A673 (cell line): Measurements from ENCODE around the gene IMMP2L. TPM values are rescaled to one million over a fixed set of nuclear protein-coding genes. Genes with fewer than 3 reads are reported as not detected.

Experiments
- BruUV-seq: library from RNA; stranded (reverse); fragments of 400-500 nt; replicated peaks from 2 replicates; lab custom pipeline; 2021; lab: Mats Ljungman, UMichigan
- CTCF ChIA-PET: fragments of 300-600 bp; sonication (Branson Sonifier 250); formaldehyde crosslinking; loops from one replicate; lab custom pipeline; 2022; ENCODE audit warnings: antibody characterized with exemption; lab: Charles Lee
- POLR2A ChIA-PET: fragments of 300-600 bp; sonication (Branson Sonifier 250); formaldehyde crosslinking; loops from one replicate; lab custom pipeline; 2022; ENCODE audit warnings: antibody characterized with exemption; ENCODE audit not compliant: low non-redundant PET; lab: Charles Lee
- DNase-seq: peaks from one replicate; pipeline ENCODE4 v3.0.0-alpha.2; 2015; ENCODE audit warnings: low spot score
- H3K27ac ChIP-seq: fragments of 200-600 bp; sonication (generic); 2 replicates; pipeline ENCODE4 v1.5.1; 2016; ENCODE audit warnings: mixed run types, low read depth, mild to moderate bottlenecking, mixed read lengths, antibody characterized with exemption, low read length; ENCODE audit not compliant: poor library complexity, severe bottlenecking
- H3K27me3 ChIP-seq: fragments of 200-600 bp; sonication (generic); replicated peaks from 2 replicates; pipeline ENCODE4 v1.6.1; 2017; ENCODE audit warnings: mixed run types, low read depth, mild to moderate bottlenecking, mixed read lengths, antibody characterized with exemption, low read length; ENCODE audit not compliant: insufficient read depth, poor library complexity
- H3K36me3 ChIP-seq: fragments of 200-600 bp; sonication (generic); 2 replicates; pipeline ENCODE4 v1.6.1; 2016; ENCODE audit warnings: mixed run types, mild to moderate bottlenecking, mixed read lengths, antibody characterized with exemption, low read length; ENCODE audit not compliant: insufficient read depth, poor library complexity, severe bottlenecking
- H3K4me1 ChIP-seq: fragments of 200-600 bp; sonication (generic); 2 replicates; pipeline ENCODE4 v1.6.1; 2017; ENCODE audit warnings: mixed run types, mild to moderate bottlenecking, mixed read lengths, antibody characterized with exemption, low read length; ENCODE audit not compliant: insufficient read depth, poor library complexity, severe bottlenecking
- H3K4me3 ChIP-seq: fragments of 200-600 bp; sonication (generic); 2 replicates; pipeline ENCODE4 v1.5.1; 2016; ENCODE audit warnings: low read depth, mixed run types, mild to moderate bottlenecking, mixed read lengths, low read length; ENCODE audit not compliant: poor library complexity, severe bottlenecking
- H3K9me3 ChIP-seq: fragments of 200-600 bp; sonication (generic); 2 replicates; pipeline ENCODE4 v1.6.1; 2016; ENCODE audit warnings: mixed run types, low read depth, mild to moderate bottlenecking, mixed read lengths, antibody characterized with exemption, low read length; ENCODE audit not compliant: poor library complexity, severe bottlenecking
- EZH2 ChIP-seq: fragments of 200-600 bp; sonication (generic); IDR thresholded peaks from 2 replicates; pipeline ENCODE4 v1.6.1; 2017; ENCODE audit warnings: borderline replicate concordance, low read depth, mild to moderate bottlenecking, mixed read lengths, antibody characterized with exemption, low read length; ENCODE audit not compliant: poor library complexity, severe bottlenecking
- intact Hi-C: fragments of 100-400 bp; cut with micrococcal nuclease; formaldehyde crosslinking; loops from one replicate; pipeline ENCODE4 v1.10.0; 2022; ENCODE audit not compliant: unreplicated experiment
- total RNA-seq: library from RNA; stranded (reverse); gene quantifications from 2 replicates; pipeline ENCODE4 v1.2.3, GENCODE V29; 2021
- TF ChIP-seq, protein P1 (sequence below): fragments of 300-800, 200-600 bp; sonication (generic); conservative IDR thresholded peaks from 2 replicates; pipeline ENCODE4 v1.5.1; 2017; ENCODE audit warnings: low read depth, mild to moderate bottlenecking, antibody characterized with exemption, low read length, moderate library complexity, mixed read lengths

IMMP2L gene
- total RNA-seq, 1 experiment from 2014 or later, result 10.0 TPM

DNA sequence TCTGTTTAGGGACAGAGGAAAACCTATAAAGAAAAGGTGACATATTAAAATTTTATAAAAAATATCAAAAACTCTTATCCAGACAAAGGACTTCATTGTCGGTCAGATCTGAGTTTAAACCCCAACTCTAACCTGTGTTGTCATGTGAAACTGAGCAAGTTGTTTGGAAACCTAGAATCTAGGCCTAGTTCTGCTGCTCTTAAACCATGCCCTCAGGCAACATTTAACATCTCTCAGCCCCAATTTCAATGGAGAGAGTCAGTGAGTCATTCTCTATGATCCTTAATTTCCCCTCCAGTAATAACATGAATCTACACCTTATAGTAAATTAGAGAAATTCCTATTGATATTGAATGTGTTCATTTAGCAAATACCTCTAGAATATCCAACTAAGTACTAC lies 192.3 kb downstream of the IMMP2L start:
- H3K9me3 ChIP-seq, result no peaks in the 10 kb centered on the region
- DNase-seq, result no peak
- H3K27me3 ChIP-seq, result no peaks in the 10 kb centered on the region
- H3K27ac ChIP-seq, result no peak overlapping the region
- CTCF ChIA-PET, result no interaction called here
- no peaks in the 10 kb centered on the region for H3K4me1 ChIP-seq
- intact Hi-C loops, result no loop called here
- no peak for TF ChIP-seq EZH2
- TF ChIP-seq, protein P1, sequence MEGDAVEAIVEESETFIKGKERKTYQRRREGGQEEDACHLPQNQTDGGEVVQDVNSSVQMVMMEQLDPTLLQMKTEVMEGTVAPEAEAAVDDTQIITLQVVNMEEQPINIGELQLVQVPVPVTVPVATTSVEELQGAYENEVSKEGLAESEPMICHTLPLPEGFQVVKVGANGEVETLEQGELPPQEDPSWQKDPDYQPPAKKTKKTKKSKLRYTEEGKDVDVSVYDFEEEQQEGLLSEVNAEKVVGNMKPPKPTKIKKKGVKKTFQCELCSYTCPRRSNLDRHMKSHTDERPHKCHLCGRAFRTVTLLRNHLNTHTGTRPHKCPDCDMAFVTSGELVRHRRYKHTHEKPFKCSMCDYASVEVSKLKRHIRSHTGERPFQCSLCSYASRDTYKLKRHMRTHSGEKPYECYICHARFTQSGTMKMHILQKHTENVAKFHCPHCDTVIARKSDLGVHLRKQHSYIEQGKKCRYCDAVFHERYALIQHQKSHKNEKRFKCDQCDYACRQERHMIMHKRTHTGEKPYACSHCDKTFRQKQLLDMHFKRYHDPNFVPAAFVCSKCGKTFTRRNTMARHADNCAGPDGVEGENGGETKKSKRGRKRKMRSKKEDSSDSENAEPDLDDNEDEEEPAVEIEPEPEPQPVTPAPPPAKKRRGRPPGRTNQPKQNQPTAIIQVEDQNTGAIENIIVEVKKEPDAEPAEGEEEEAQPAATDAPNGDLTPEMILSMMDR, result no peak
- H3K36me3 ChIP-seq, result no peaks in the 10 kb centered on the region
- BruUV-seq, result no TSS peak
- no peak overlapping the region for H3K4me3 ChIP-seq
- POLR2A ChIA-PET, result no interaction called here

DNA sequence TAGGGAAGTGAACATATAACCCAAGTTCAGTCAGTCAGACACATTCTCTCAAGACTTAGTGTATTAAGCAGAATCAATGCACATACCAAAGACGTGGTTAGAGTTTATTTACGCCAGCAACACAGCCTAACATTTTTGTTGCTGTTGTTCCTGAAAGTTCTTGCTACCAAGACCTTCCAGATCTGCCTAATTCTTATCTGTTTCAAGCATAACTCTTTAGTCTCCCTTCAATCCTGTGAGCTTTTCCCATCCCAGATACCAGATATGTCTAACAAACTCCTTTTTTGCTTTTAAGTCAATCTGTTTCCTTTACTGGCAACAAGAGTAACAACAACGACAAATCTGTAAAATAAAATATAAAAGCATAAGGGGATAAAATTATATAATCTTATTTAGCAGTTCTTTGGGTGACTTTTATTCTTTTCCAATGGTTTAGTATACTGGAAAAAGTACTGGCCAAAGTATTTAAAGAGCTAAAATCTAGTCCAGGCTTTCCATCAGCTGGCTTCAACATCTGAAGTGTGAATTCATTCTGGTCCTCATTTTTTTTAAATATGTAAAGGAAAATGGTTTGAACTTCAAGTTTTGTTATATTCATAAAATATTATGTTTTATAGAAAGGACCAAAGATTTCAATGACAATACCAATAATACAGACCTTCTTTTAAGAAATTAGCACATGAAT lies 193.8 kb downstream of the IMMP2L start:
- no peak for DNase-seq
- ChIA-PET POLR2A (no interaction called here), CTCF (no interaction called here)
- Histone ChIP-seq H3K27me3 (no peaks in the 10 kb centered on the region), H3K4me1 (no peaks in the 10 kb centered on the region), H3K36me3 (no peaks in the 10 kb centered on the region), H3K27ac (no peak overlapping the region), H3K4me3 (no peak overlapping the region), H3K9me3 (no peaks in the 10 kb centered on the region)
- intact Hi-C loops, result no loop called here
- no TSS peak for BruUV-seq
- TF ChIP-seq EZH2, result no peak
- TF ChIP-seq, protein P1, result no peak

DNA sequence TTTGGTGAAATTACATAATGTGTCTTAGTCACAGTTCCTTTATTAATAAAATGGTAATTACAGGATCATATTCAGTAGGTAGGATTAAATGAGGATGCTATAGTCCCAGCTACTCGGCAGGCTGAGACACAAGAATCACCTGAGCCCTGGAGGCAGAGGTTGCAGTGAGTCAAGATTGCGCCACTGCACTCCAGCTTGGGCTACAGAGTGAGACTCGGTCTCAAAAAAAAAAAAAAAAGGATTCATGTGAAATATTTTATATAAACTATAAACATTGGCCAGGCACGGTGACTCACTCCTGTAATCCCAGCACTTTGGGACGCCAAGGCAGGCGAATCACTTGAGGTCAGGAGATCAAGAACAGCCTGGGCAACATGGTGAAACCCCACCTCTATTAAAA lies 197.9 kb downstream of the IMMP2L start:
- Histone ChIP-seq H3K27ac (no peak overlapping the region), H3K4me1 (peaks cover 4% of the 10 kb centered on the region), H3K4me3 (no peak overlapping the region), H3K27me3 (no peaks in the 10 kb centered on the region), H3K36me3 (no peaks in the 10 kb centered on the region), H3K9me3 (no peaks in the 10 kb centered on the region)
- TF ChIP-seq, protein P1, result no peak
- TF ChIP-seq EZH2, result no peak
- POLR2A ChIA-PET, result no interaction called here
- CTCF ChIA-PET, result no interaction called here
- intact Hi-C loops, result no loop called here
- no TSS peak for BruUV-seq
- no peak for DNase-seq
